HUES64 (cell line): Measurements from ENCODE around the gene SBF1.

Experiments used
- H3K27ac ChIP-seq: 2 replicates; pipeline ENCODE4 v1.7.0; 2013; ENCODE audit warnings: low read depth, low read length, inconsistent platforms
- H3K27me3 ChIP-seq: 2 replicates; pipeline ENCODE4 v1.6.1; 2013; ENCODE audit warnings: mild to moderate bottlenecking, low read length; ENCODE audit not compliant: insufficient read depth
- H3K36me3 ChIP-seq: 2 replicates; pipeline ENCODE4 v1.6.1; 2013; ENCODE audit warnings: mild to moderate bottlenecking, low read length; ENCODE audit not compliant: insufficient read depth
- H3K4me1 ChIP-seq: 2 replicates; pipeline ENCODE4 v1.6.1; 2013; ENCODE audit warnings: mild to moderate bottlenecking, low read length, moderate library complexity; ENCODE audit not compliant: insufficient read depth
- H3K4me3 ChIP-seq: 2 replicates; pipeline ENCODE4 v1.5.1; 2013; ENCODE audit warnings: mild to moderate bottlenecking, low read length, moderate library complexity
- H3K9ac ChIP-seq: 2 replicates; pipeline ENCODE4 v1.6.1; 2013; ENCODE audit warnings: mild to moderate bottlenecking, low read depth, low read length
- H3K9me3 ChIP-seq: 2 replicates; pipeline ENCODE4 v1.6.1; 2013; ENCODE audit warnings: low read depth, low read length; ENCODE audit not compliant: insufficient read depth
- WGBS: fragments of 150-250, 120-280 bp; methylation state at CpG from one replicate; pipeline ENCODE4 v1.1.7; 2013; ENCODE audit warnings: missing lambda C conversion rate; 5-methylcytosine and 5-hydroxymethylcytosine counted together

SBF1 gene

GRCh38 chr22:50489363-50490243 is 14.8 kb upstream of the SBF1 start:
- H3K9me3 ChIP-seq: no peaks in the 10 kb centered on the region
- H3K27me3 ChIP-seq: no peaks in the 10 kb centered on the region
- H3K36me3 ChIP-seq: no peaks in the 10 kb centered on the region
- no peak overlapping the region for H3K9ac ChIP-seq
- no peak overlapping the region for H3K27ac ChIP-seq
- H3K4me3 ChIP-seq: no peak overlapping the region
- WGBS: 93% methylated on average over 31 of the region's 31 CpGs
- no peaks in the 10 kb centered on the region for H3K4me1 ChIP-seq

- Histone ChIP-seq H3K4me1 (no peaks in the 10 kb centered on the region), H3K9ac (no peak overlapping the region), H3K27ac (no peak overlapping the region), H3K9me3 (no peaks in the 10 kb centered on the region), H3K36me3 (no peaks in the 10 kb centered on the region), H3K4me3 (no peak overlapping the region), H3K27me3 (no peaks in the 10 kb centered on the region)
- WGBS: 85% methylated on average over 19 of the region's 19 CpGs
Measured at GRCh38 chr22:50488886-50489285, 14.1 kb upstream of the SBF1 start.

GRCh38 chr22:50488006-50488677 is 13.3 kb upstream of the SBF1 start:
- no peaks in the 10 kb centered on the region for H3K9me3 ChIP-seq
- H3K36me3 ChIP-seq: no peaks in the 10 kb centered on the region
- WGBS: 86% methylated on average over 18 of the region's 18 CpGs
- H3K9ac ChIP-seq: no peak overlapping the region
- H3K4me1 ChIP-seq: no peaks in the 10 kb centered on the region
- H3K27ac ChIP-seq: no peak overlapping the region
- no peaks in the 10 kb centered on the region for H3K27me3 ChIP-seq
- no peak overlapping the region for H3K4me3 ChIP-seq

GRCh38 chr22:50487290-50488005 is 12.6 kb upstream of the SBF1 start:
- H3K27me3 ChIP-seq: no peaks in the 10 kb centered on the region
- no peaks in the 10 kb centered on the region for H3K36me3 ChIP-seq
- H3K9ac ChIP-seq: no peak overlapping the region
- H3K27ac ChIP-seq: no peak overlapping the region
- WGBS: 91% methylated on average over 23 of the region's 23 CpGs
- no peaks in the 10 kb centered on the region for H3K4me1 ChIP-seq
- no peak overlapping the region for H3K4me3 ChIP-seq
- no peaks in the 10 kb centered on the region for H3K9me3 ChIP-seq

GRCh38 chr22:50486561-50487289 is 11.9 kb upstream of the SBF1 start, which contains the start of gene MIOX:
Gene MIOX, plus strand, starts transcription at chr22:50486859. Its CDS starts 39 bp downstream, at chr22:50486898.
- no peaks in the 10 kb centered on the region for H3K36me3 ChIP-seq
- H3K27ac ChIP-seq: no peak within 1 kb of the TSS
- WGBS: 75% methylated on average over 23 of the region's 23 CpGs
- H3K9ac ChIP-seq: no peak within 1 kb of the TSS
- H3K27me3 ChIP-seq: peaks cover 3% of the 10 kb centered on the region
- no peak within 1 kb of the TSS for H3K4me3 ChIP-seq
- no peaks in the 10 kb centered on the region for H3K9me3 ChIP-seq
- no peaks in the 10 kb centered on the region for H3K4me1 ChIP-seq

GRCh38 chr22:50485221-50486131 is 10.6 kb upstream of the SBF1 start:
- Histone ChIP-seq H3K4me1 (no peaks in the 10 kb centered on the region), H3K9ac (no peak overlapping the region)
- 82% methylated on average over 29 of the region's 29 CpGs for WGBS

GRCh38 chr22:50483977-50484853 is 9.4 kb upstream of the SBF1 start:
- H3K9ac ChIP-seq: no peak overlapping the region
- no peaks in the 10 kb centered on the region for H3K4me1 ChIP-seq
- WGBS: 91% methylated on average over 31 of the region's 31 CpGs
- H3K27me3 ChIP-seq: peaks cover 25% of the 10 kb centered on the region
- H3K4me3 ChIP-seq: no peak overlapping the region
- H3K36me3 ChIP-seq: no peaks in the 10 kb centered on the region
- H3K9me3 ChIP-seq: no peaks in the 10 kb centered on the region
- H3K27ac ChIP-seq: no peak overlapping the region

More at GRCh38 chr22:50485221-50486131, 10.6 kb upstream of the SBF1 start:
- no peak overlapping the region for H3K4me3 ChIP-seq
- H3K27ac ChIP-seq: no peak overlapping the region
- H3K9me3 ChIP-seq: no peaks in the 10 kb centered on the region
- H3K27me3 ChIP-seq: peaks cover 12% of the 10 kb centered on the region
- no peaks in the 10 kb centered on the region for H3K36me3 ChIP-seq

- Histone ChIP-seq H3K4me1 (no peaks in the 10 kb centered on the region), H3K9me3 (no peaks in the 10 kb centered on the region), H3K4me3 (no peak overlapping the region), H3K36me3 (no peaks in the 10 kb centered on the region), H3K9ac (no peak overlapping the region), H3K27ac (no peak overlapping the region), H3K27me3 (peaks cover 29% of the 10 kb centered on the region)
- 94% methylated on average over 8 of the region's 8 CpGs for WGBS
Measured at GRCh38 chr22:50483556-50483955, 8.7 kb upstream of the SBF1 start.

GRCh38 chr22:50483106-50483505 is 8.3 kb upstream of the SBF1 start:
- whole genome bisulfite sequencing: 89% methylated on average over 10 of the region's 10 CpGs

More at GRCh38 chr22:50483106-50483505, 8.3 kb upstream of the SBF1 start:
- no peaks in the 10 kb centered on the region for H3K36me3 ChIP-seq
- H3K4me3 ChIP-seq: no peak overlapping the region
- peaks cover 30% of the 10 kb centered on the region for H3K27me3 ChIP-seq
- H3K27ac ChIP-seq: no peak overlapping the region
- no peaks in the 10 kb centered on the region for H3K9me3 ChIP-seq
- H3K4me1 ChIP-seq: no peaks in the 10 kb centered on the region
- H3K9ac ChIP-seq: no peak overlapping the region
